Measurements from ENCODE around the gene SIK2.
"Not testable (repeated sequence)": the region's sequence is repeated elsewhere in the genome, so short reads cannot be mapped to it uniquely, and the experiment has no call there.

SIK2 gene

GRCh38 chr11:111696556-111696955 is 94.3 kb downstream of the SIK2 start:
- no peak for DNase-seq (ENCODE audit: extremely low read depth in 1 of 2, low read depth in 1 of 2)

GRCh38 chr11:111697933-111698371 is 95.7 kb downstream of the SIK2 start:
- DNase-seq (ENCODE audit: extremely low read depth in 1 of 2, low read depth in 1 of 2), result no peak

DNA sequence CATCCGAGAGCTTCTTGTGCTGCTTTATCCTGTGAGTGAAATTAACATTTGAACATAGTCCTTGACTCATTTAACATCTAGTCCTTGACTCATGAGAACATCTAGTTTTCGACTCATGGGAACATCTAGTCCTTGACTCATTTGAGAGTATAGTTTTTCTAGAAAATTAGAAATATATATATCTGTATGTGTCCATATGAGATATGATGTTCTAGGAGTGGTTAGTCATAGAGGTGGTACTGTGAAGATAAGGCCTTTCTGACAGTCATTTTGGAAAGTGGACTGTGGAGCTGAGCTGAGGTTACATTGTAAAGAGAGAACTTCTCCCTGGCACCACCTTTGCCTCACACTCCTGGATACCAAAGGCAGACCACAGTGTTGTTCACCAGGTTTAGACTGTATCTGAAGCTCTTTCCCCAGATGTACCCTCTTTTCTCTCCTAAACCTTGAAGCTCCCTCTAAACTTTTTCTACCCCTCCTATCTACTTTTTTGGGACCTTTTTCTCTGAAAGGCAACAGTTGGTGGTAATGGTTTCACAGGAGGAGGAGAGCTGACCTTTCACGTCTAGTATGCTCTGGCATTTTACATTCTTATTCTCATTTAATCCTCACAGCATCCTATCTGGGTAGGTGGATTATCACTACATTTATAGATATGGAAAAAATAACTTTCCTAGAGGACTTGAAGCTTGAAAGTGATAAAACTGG is 96.8 kb downstream of the SIK2 start:
- peak in 1 of 2 donors; percentile 3 for DNase-seq (ENCODE audit: extremely low read depth in 1 of 2, low read depth in 1 of 2)

- DNase-seq (ENCODE audit: extremely low read depth in 1 of 2, low read depth in 1 of 2), result no peak
These were observed 97.4 kb downstream of the SIK2 start for GRCh38 chr11:111699579-111700156.

DNA sequence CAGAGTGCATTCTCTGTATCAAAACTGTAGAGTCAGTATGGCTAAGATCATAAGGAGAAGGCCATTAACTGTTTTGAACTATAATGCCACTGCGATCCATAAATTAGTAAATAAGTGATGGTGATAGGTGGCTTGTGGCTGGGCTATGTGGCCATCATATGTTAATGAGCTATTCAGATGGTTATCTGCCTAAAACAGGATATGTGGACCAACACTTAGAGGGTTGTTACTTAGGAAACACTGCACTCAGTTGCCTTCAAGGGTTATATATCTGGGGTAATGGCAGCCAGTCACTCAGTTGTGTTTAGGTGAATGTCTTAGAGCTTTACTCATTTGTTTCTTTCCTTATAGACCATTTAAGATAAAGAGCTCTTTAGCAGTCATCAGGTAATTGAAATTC is 97.9 kb downstream of the SIK2 start:
- DNase-seq (ENCODE audit: extremely low read depth in 1 of 2, low read depth in 1 of 2), result no peak

GRCh38 chr11:111702623-111703022 is 100.4 kb downstream of the SIK2 start:
- DNase-seq (ENCODE audit: extremely low read depth in 1 of 2, low read depth in 1 of 2), result no peak

GRCh38 chr11:111703576-111703975 is 101.3 kb downstream of the SIK2 start:
- DNase-seq (ENCODE audit: extremely low read depth in 1 of 2, low read depth in 1 of 2), result no peak

DNA sequence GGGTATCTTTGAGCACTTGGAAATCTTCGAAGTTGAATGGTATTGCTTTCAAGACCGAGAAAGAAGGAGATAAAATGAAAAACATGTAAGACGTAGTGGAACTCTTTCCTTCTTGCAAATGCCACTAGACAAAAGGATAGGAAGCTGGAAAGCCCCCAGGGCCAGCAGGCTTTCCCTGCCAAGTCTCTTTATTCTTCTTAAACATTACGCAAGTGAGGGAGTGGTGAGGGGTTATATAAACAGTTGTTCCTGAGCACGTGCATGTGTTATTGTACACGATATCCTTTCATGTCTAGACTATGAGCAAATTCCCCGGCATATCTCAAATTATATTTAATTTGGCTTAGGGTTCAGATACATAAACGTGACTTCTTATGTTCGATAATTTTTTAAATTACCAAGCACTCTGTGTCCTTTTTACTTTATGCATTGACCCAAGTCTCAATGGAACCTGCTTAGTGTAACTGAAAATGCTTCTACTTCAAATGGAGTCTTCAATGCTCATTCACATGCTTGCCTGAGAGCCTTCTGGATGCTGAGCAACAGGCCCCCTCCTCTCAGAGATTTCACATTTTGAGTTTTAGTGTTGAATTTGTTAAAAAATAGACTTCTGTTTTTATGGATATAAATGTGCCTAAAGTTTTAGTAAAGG is 104.9 kb downstream of the SIK2 start:
- no peak for DNase-seq (ENCODE audit: extremely low read depth in 1 of 2, low read depth in 1 of 2)

DNA sequence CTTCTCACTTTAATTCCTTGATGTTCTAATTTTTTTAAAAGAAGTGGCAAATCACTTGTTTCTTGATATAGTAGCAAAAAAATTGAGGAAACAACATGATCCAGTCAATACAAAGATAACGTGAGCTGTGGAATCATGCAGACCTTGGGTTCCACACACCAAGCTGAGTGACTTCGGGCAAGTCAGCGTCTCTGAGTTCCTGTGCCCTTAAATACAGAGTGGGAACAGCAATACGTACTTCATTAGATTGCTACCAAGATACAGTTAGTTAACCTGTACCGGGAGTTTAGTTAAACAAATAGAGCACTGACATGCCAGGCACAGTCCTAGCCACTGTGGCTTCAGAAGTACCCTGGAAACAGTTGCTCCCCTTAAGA is 105.4 kb downstream of the SIK2 start:
- DNase-seq (ENCODE audit: extremely low read depth in 1 of 2, low read depth in 1 of 2), result no peak

DNA sequence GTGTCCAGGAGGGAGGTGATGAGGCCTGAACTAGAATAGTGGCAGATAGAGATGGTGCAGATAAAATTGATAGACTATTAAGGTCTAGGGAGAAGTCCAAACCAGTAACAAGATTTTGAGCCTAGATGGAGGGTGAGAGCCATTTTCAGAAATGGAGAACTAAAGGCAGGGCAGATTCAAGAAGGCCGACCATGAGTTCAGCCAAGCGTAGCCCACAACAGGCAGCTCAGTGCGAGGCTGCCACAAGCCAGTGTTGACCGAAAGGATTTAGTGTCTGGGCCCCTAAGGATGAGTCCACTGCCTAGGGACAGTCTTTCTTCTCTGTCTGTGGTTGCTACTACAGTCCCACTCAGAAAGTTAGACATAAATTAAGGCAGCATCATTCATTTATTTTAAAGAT is 112.3 kb downstream of the SIK2 start:
- no peak for DNase-seq (ENCODE audit: extremely low read depth in 1 of 2, low read depth in 1 of 2)

GRCh38 chr11:111715142-111715816 is 113.0 kb downstream of the SIK2 start:
- DNase-seq (ENCODE audit: extremely low read depth in 1 of 2, low read depth in 1 of 2), result no peak

- DNase-seq (ENCODE audit: extremely low read depth in 1 of 2, low read depth in 1 of 2), result not testable (repeated sequence)
These were observed 115.4 kb downstream of the SIK2 start for GRCh38 chr11:111717660-111718059.

DNA sequence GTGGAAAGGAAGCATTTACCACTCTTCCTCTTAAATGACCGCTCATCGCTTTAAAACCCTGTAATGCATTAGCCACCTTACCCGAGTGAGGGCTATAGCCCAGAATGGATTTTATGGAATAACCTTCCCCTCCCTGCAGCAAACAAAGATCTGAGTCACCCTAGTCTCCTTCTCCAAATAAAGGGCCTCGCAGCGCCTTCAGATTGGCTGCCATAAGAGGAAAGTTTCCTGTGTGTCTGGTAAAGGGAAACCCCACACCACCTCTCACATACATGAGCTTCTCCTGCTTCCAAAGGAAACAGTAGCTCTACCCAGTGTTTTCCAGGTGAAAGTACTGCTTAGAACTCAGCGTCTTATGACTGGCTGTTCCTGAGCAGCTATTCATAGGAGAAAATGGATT is 116.2 kb downstream of the SIK2 start:
- DNase-seq (ENCODE audit: extremely low read depth in 1 of 2, low read depth in 1 of 2), result no peak

- no peak for DNase-seq (ENCODE audit: extremely low read depth in 1 of 2, low read depth in 1 of 2)
These were observed 116.6 kb downstream of the SIK2 start for GRCh38 chr11:111718859-111719258.

- DNase-seq (ENCODE audit: extremely low read depth in 1 of 2, low read depth in 1 of 2), result no peak
These were observed 117.1 kb downstream of the SIK2 start for GRCh38 chr11:111719379-111719778.

DNA sequence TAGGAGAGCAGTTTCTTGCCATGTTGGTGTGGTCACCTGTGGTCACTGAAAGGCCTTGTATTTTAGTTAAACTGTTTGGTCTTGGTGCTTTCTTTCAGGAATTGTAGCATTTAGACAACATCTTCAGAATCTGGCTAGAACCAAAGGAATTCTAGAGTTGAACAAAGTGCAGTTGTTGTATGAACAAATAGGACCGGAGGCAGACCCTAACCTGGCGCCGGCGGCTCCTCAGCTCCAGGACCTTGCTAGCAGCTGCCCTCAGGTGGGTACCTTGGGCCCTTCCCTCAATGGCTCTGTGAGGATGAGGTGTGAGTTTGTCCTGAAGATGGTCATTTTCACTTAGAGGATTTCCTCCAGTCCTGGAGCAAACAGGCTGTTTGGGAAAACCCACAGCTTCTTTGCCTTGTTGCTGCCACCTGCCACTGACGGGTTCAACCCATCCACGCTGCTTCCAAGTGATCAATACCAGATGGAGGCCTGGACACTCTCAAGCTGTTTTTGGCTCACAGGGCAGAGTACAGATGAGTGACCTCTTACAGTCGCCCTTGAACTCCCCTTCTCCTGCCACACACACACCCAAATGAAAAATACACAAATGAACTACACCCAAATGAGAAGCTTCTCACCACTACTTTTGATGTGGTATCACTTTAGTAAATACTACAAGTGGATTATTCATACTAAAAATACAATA is 118.7 kb downstream of the SIK2 start:
- no peak for DNase-seq (ENCODE audit: extremely low read depth in 1 of 2, low read depth in 1 of 2)

GRCh38 chr11:111722501-111722900 is 120.3 kb downstream of the SIK2 start:
- DNase-seq (ENCODE audit: extremely low read depth in 1 of 2, low read depth in 1 of 2), result no peak

DNA sequence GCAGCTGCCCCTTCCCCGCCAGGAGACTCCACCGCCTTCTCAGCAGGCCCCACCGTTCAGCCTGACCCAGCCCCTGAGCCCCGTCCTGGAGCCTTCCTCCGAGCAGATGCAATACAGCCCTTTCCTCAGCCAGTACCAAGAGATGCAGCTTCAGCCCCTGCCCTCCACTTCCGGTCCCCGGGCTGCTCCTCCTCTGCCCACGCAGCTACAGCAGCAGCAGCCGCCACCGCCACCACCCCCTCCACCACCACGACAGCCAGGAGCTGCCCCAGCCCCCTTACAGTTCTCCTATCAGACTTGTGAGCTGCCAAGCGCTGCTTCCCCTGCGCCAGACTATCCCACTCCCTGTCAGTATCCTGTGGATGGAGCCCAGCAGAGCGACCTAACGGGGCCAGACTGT is 121.3 kb downstream of the SIK2 start:
- no peak for DNase-seq (ENCODE audit: extremely low read depth in 1 of 2, low read depth in 1 of 2)

GRCh38 chr11:111724615-111725129 is 122.4 kb downstream of the SIK2 start:
- DNase-seq (ENCODE audit: extremely low read depth in 1 of 2, low read depth in 1 of 2), result no peak

- no peak for DNase-seq (ENCODE audit: extremely low read depth in 1 of 2, low read depth in 1 of 2)
These were observed 123.4 kb downstream of the SIK2 start for GRCh38 chr11:111725621-111726020.

- no peak for DNase-seq (ENCODE audit: extremely low read depth in 1 of 2, low read depth in 1 of 2)
These were observed 124.1 kb downstream of the SIK2 start for GRCh38 chr11:111726301-111726713.
